ES-I3 (cell line): ENCODE results near the gene CLTCL1.

ENCODE experiments used
- H3K36me3 ChIP-seq: 2 replicates; pipeline ENCODE4 v1.6.1; 2013; ENCODE audit warnings: mild to moderate bottlenecking, low read length, control low read depth, moderate library complexity; ENCODE audit not compliant: insufficient read depth
- H3K4me1 ChIP-seq: 2 replicates; pipeline ENCODE4 v1.6.1; 2013; ENCODE audit warnings: mild to moderate bottlenecking, control low read depth, low read length; ENCODE audit not compliant: insufficient read depth
- H3K9ac ChIP-seq: 2 replicates; pipeline ENCODE4 v1.6.1; 2013; ENCODE audit warnings: low read depth, mild to moderate bottlenecking, low read length, moderate library complexity
- H3K9me3 ChIP-seq: 2 replicates; pipeline ENCODE4 v1.6.1; 2013; ENCODE audit warnings: mild to moderate bottlenecking, low read length, moderate library complexity; ENCODE audit not compliant: control insufficient read depth, insufficient read depth

Gene CLTCL1

DNA sequence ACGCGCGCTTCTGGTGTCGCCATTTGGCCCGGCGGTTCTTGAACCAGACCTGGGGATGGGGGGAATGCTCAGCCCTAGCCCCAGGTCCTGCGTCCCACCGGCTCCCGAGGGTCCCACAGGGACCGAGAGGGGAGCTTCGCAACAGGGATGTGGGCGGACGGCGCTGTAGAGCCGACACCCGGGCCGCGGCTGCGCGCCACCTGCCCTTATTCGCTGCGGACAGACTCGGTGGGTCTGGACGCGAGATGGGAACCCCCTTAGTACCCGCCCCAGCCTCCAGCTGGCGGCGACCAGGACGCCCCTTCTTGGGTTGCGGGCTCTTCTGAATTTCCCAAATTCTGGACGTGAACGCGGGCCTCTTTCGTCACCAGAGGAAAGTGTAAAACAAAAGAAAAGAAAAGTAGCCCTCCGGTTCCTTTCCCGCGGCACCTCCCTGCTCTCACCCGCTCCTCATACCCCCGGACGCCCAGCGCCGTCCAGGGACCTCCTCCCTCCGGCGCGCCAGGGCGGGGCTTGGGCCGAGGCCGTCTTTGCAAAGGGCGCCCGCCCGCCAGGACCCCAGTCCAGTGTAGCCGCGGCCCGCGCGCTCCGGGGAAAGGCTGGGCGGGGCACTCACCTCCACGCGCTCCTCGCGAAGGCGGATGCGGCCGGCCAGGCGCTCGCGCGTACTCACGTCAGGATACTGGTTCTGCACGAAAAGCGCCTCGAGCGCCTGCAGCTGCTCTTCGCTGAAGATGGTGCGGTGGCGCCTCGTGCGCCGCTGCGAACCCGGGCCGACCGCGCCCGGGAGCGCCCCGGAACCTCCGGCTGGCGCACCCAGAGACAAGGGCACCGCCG, 142.3 kb downstream of the CLTCL1 start:
- no peaks in the 10 kb centered on the region for H3K36me3 ChIP-seq
- H3K9ac ChIP-seq: peak overlapping the region; percentile 47
- H3K9me3 ChIP-seq: no peaks in the 10 kb centered on the region
- no peaks in the 10 kb centered on the region; the same call in 1 of the 2 replicates for H3K4me1 ChIP-seq

DNA sequence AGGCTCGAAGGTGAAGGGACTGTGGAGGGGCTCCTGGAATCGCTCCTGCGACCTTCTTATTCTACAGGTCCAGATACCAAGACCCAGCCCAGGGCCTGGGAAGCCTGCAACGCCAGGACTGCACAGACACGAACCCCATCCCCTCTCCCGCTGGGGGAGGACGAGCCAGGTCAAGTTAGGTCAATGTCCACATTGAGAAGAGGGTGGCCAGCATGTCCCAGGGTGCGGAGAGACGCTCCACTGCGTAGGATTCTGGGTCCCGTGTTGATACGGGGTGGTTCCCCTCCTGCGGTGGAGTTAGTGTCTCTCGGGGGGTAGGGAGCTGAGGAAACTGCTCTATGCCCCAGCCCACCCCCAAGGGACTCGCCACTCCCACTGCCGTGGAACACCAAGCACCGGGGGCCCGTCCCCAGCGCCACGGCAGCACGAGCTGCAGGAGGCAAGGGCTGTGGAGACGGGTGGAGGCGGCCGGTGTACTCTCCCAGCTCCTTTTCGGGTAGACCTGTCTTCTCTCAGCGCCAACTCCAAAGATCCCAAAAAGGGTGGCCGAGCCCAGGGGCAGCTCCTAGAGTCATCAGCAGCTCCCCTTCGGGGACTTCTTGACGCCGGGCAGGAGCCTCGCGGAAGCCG, 143.0 kb downstream of the CLTCL1 start:
- Histone ChIP-seq H3K9ac (peak overlapping the region; percentile 47; the same call in 1 of the 2 replicates), H3K4me1 (no peaks in the 10 kb centered on the region; the same call in 1 of the 2 replicates)

DNA sequence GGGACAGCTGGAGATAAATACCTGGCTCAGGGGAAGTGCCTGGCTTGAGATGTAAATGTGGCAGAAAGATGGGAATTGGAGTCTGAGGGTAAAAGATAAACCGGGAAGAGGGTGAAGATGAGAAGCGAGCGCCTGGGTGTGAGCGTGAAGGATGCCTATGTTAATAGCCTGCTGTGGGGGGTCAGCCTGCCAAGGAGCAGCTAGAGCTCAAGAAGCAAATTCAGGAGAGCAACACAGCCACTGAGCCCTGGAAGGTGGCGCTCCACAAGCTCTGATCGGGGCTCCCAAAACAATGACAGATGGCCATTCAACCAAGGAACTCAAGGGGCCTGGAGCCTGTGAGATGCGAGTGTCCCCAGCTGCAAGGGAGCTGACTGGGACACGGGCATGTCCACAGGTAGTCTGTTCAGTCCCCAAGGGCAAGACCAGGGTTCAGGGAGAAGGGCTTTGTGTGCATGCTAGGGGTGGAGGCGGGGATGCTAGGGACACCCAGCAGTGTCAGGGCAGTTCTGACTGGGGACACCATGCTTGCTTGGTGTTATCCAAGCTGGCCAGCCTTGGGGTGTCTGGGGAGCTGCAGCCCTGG, 144.2 kb downstream of the CLTCL1 start:
- H3K9ac ChIP-seq: no peak overlapping the region
- H3K9me3 ChIP-seq: no peaks in the 10 kb centered on the region
- no peaks in the 10 kb centered on the region; the same call in 1 of the 2 replicates for H3K36me3 ChIP-seq

More for the DNA sequence above, 143.0 kb downstream of the CLTCL1 start:
- Histone ChIP-seq H3K36me3 (no peaks in the 10 kb centered on the region), H3K9me3 (no peaks in the 10 kb centered on the region)

DNA sequence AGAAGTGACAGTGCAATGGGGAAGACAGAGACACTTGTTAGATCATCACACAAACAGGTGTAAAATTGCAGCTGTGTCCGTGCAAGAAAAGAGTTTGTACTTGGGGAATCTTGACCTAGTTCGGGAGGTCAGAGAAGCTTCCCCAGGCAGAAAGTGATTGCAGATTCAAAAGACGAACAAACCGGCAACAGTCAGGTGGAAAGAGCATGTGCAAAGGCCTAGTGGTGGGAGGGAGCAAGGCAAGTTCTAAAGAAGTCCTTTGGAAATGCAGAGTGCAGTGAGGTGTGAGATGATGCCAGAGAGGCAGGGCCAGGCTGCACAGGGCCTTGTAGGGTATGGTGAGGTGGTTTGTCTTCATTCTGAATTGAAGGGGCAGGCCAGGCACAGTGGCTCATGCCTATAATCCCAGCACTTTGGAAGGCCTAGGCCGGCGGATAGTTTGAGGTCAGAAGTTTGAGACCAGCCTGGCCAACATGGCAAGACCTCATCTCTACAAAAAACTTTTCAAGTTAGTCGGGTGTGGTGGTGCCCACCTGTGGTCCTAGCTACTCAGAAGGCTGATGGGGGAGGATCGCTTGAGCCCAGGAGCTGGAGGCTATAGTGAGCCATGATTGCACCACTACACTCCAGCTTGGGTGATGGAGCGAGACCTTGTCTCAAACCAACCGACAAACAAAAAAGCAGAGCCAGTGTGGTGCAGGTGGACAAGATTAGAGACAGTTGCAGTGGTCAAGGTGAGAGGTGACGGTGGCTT, 145.1 kb downstream of the CLTCL1 start:
- no peaks in the 10 kb centered on the region for H3K9me3 ChIP-seq
- no peaks in the 10 kb centered on the region; the same call in 1 of the 2 replicates for H3K36me3 ChIP-seq
- H3K9ac ChIP-seq: no peak overlapping the region
- H3K4me1 ChIP-seq: no peaks in the 10 kb centered on the region; the same call in 1 of the 2 replicates

More for the DNA sequence above, 144.2 kb downstream of the CLTCL1 start:
- H3K4me1 ChIP-seq: no peaks in the 10 kb centered on the region; the same call in 1 of the 2 replicates

DNA sequence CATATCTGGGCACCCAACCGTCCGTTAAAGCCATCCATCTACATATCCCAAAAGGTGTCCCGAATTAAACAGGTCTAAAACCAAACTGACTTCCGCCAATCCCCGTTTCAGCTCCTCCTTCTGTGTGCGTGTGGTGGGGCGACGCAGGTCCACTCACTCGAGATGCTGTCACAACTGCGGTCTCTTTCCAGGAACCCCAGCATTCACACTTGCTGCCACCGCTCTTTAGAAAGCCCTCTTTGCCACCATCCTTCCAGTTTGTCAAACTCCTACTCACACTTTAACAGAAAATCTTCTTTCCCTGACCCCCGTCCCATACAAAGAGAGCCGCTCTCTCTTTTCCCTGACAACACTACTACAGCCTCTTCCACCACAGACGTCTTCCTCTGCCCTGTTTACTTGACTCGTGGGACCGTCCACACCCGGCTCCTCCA, 147.5 kb downstream of the CLTCL1 start:
- no peaks in the 10 kb centered on the region; the same call in 1 of the 2 replicates for H3K4me1 ChIP-seq
- no peaks in the 10 kb centered on the region for H3K9me3 ChIP-seq
- H3K36me3 ChIP-seq: peaks cover 11% of the 10 kb centered on the region
- H3K9ac ChIP-seq: peak overlapping the region; percentile 89

DNA sequence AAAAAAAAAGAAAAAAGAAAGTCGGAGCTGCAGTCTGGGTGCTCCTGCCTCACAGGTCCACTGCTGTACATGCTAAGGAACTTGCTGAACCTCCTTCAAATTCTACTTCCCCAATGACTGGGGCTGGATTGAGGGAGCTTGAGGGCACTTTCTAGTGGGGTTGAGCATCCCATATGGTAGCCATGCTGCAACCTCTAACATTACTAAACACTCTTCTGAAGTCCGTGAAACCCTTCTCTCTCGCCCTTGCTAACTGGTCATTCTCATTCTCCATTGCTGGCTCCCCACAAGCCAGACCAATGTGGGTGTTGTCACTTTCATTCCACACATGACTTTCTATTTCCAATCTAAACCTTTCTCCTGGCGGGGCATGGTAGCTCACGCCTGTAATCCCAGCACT, 148.3 kb downstream of the CLTCL1 start:
- no peak overlapping the region for H3K9ac ChIP-seq
- H3K4me1 ChIP-seq: no peaks in the 10 kb centered on the region; the same call in 1 of the 2 replicates
- peaks cover 11% of the 10 kb centered on the region for H3K36me3 ChIP-seq
- H3K9me3 ChIP-seq: no peaks in the 10 kb centered on the region

DNA sequence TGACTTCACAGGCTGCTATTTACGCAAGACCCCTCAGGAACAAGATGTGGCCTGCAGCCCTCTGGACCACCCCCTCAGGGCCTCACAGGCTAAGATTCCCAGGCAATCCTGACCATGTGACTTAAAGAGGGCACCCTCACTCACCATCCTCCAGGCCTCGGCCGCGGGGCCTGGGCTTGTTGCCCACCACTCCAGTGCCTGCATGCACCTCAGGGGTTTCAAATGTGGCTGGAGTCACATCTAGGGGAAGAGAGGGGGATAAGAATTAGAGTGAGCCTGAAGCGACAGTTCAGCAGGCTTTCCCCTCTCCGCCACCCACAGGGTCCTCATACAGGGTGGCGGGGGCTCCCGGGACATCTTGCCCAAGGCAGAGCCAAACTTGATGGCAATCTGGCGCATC, 149.1 kb downstream of the CLTCL1 start:
- Histone ChIP-seq H3K9ac (no peak overlapping the region), H3K9me3 (no peaks in the 10 kb centered on the region), H3K4me1 (no peaks in the 10 kb centered on the region; the same call in 1 of the 2 replicates), H3K36me3 (peaks cover 11% of the 10 kb centered on the region)

DNA sequence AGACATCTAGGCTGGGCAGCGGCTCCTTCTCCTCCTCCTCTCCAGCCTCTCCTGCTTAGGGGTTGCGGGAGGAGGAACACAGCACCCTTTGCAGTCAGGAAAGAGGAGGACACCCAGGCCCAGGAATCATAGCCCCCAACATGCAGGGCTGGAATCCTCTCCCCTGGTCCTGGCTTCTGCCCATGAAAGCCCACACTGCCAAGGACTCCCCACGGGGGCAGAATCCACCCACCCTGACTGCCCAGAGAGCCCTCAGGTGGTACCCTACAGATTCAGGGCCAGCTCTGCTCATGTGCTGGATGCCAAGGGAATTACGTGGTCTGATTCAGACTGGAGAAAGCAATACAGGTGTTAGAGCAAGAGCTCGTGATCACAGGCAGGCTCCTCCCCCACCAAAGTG, 151.5 kb downstream of the CLTCL1 start:
- no peak overlapping the region for H3K9ac ChIP-seq
- H3K4me1 ChIP-seq: no peaks in the 10 kb centered on the region
- H3K9me3 ChIP-seq: no peaks in the 10 kb centered on the region
- H3K36me3 ChIP-seq: peaks cover 13% of the 10 kb centered on the region

DNA sequence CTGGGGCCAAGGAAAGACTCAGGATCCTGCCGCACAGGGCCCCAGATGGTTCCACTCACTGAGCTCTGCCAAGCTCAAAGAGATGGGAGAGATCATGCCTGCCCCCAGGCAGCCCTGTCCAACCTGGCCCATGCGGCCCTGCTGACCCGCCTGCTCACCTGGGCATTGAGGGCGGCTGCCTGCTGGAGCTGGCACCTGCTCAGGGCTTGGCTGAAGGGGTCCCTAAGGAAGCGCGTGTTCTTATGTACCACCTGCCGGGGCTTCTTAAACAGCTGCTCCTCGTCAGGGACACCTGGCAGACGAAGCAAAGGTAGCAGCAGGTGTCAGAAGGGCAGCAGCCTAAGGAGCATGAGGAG, 152.5 kb downstream of the CLTCL1 start:
- Histone ChIP-seq H3K9me3 (no peaks in the 10 kb centered on the region), H3K4me1 (no peaks in the 10 kb centered on the region), H3K9ac (no peak overlapping the region), H3K36me3 (peaks cover 19% of the 10 kb centered on the region)

DNA sequence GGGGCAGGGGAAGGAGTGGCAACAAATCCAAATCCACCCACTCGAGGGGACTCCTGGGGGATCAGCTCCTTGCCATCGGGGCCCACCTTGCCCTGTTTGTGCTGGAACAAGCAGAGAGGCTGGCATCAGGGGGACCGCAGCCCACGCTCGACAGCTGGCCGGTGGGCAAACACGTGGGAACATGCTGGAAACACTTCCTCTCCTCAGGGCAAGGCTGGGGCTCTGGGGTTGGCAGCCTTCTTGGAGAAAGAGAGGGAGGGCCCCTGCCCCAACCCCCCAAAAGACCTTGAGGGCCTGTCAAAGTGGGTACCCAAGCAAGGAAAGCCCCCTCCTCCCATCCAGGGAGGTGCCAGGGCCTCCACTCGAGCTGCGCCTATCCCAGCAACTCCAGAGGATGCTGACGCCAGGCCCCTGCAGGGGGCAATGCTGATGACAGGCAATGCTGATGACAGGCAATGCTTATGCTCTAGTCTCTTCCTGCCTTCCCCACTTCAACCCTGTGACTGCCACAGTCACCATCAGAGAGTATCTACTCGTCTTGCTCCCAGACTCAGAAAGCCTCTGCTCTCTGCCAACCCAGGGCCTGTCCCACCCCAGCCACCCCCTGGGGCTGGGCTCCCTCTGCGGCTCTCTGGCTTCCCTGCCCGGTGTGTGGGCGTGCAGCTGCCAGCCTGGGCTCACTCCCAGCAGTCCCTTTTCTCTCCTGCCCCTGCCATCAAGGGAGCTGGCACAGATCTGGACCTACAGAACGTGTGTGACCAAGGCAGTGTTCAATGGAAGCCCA, 153.1 kb downstream of the CLTCL1 start:
- Histone ChIP-seq H3K9me3 (no peaks in the 10 kb centered on the region), H3K9ac (no peak overlapping the region), H3K4me1 (no peaks in the 10 kb centered on the region), H3K36me3 (peaks cover 19% of the 10 kb centered on the region)

DNA sequence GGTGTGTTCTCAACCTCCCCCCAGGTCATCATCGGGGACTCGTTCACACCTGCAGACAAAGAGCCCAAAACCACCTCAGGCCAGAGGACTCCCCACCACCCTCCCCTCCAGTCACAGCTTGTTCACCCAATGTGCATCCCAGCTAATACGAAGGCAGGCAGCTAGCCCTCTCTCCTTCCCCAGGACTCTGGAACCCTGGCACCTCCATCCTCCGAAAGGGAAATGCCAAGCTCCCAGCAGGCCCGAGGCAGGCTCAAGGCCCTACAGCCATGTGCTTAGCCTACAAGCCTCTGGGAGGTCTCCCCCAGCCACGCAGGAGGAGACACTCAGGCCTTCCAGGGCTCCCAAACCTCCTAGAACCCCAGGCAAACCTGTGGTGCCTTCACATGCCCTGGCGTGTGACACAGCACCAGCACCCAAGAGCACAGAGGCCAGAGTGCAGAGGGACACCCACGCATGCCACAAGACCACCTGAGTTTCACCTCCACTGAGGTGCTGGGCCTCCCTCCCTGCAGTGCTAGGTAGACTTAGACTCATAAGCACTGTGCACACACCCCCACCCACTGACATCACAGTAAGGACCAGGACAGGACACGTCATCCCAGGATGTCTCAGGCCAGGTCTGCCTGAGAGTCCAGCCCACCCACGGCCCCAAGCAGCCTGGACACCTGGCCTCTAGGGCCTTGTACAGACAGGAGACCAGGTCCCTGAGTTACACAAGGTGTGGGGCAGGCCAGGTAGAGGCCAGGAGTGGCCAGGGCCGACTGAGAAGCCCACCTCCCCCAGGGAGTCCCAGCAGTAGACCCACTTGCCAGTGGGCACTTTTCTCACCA, 153.9 kb downstream of the CLTCL1 start:
- Histone ChIP-seq H3K9me3 (no peaks in the 10 kb centered on the region), H3K9ac (no peak overlapping the region), H3K36me3 (peaks cover 19% of the 10 kb centered on the region), H3K4me1 (no peaks in the 10 kb centered on the region)

DNA sequence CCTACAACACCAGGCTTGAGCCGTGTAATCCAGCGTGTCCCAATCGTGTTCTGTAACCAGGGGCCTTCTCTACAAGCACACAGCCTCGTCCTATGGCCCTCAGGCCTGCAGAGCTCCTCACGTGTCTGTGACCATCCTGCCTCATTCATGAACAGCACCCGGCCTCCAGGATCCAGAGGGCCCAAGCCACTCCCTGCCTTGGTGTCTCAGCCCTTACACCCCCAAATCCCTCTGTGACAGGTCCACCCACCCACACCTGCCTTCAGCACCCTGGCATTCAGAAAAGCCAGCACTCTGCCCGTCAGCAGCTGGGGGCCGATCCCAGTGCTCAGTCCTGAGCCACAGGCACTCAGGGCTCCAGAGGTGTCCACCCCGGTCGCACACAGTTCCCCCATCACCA, 154.6 kb downstream of the CLTCL1 start:
- Histone ChIP-seq H3K9me3 (no peaks in the 10 kb centered on the region), H3K36me3 (peaks cover 19% of the 10 kb centered on the region), H3K4me1 (no peaks in the 10 kb centered on the region), H3K9ac (no peak overlapping the region)

DNA sequence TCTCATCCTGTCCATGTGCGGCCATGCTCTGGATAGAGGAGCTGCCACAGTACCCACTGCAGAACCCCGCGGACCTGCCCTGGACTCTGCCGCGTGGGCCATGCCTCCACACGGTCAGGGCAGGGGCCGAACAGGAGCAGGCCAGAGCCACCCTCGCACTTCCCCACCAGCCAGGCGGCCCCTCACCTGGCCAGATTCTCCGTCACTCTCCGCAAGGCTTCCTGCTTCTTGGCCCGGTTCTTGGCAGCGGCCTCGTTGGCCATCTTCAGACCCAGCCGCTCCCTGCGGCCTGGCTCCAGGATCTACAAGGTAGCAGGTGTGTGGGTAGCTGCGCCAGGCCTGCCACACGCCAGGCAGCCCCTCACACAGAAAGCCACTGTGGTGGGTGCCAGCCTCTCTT, 156.6 kb downstream of the CLTCL1 start:
- Histone ChIP-seq H3K9me3 (no peaks in the 10 kb centered on the region), H3K9ac (no peak overlapping the region), H3K36me3 (peaks cover 9% of the 10 kb centered on the region), H3K4me1 (no peaks in the 10 kb centered on the region)
